ENCODE results near the gene OXCT2. TPM values are rescaled to one million over a fixed set of nuclear protein-coding genes. Genes with fewer than 3 reads are reported as not detected.
A peak's percentile ranks its signal among the peaks of the same experiment; 100 is the strongest.

Gene OXCT2
- total RNA-seq, 4 donors from 2014 or later = 0.15 to 6.6 (median 1.4) TPM; not detected in 1

DNA sequence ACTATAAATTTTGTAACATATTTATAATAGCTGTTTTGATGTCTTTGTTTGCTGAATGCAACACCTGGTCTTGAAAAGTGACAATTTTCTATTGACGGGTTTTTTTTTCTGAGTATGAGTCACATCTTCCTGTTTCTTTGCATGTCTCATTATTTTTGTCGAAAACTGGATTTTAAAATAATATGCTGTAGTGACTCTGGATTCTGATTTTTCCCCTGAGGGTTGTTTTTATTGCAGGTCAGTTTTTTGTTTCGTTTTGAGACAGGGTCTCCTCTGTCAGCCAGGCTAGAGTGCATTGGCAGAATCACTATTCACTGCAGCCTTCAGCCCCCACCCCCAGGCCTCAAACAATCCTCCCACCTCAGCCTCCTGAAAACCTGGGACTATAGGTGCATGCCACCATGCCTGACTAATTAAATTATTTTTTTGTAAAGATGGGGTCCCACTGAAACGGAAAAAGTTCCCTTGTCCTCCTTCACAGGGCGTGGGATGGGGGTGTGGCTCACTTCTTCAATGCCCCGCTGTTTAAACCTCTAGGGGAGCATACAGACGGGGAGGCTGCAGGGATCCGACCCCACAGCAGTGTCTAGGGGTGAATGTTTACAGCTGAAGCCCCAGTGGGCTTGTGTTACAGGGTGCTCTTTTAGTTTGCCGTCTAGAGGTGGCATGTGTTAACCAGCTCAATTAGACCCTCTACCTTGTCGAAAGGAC lies 43.8 kb downstream of the OXCT2 start:
- no peak for DNase-seq (ENCODE audit: low spot score in 2 of 2)
- no peak overlapping the region for H3K4me3 ChIP-seq (ENCODE audit: low read depth, poor library complexity, severe bottlenecking)
- intact Hi-C loops (cut with DNase I; ENCODE audit: low total_unique reads) = loop anchor here (10.0 kb wide), 1 partner anchor 1883 kb away; no protein-coding TSS in a partner anchor
- TF ChIP-seq POLR2A (IDR thresholded peaks at IDR 0.05) = no peak
- TF ChIP-seq, protein P1, sequence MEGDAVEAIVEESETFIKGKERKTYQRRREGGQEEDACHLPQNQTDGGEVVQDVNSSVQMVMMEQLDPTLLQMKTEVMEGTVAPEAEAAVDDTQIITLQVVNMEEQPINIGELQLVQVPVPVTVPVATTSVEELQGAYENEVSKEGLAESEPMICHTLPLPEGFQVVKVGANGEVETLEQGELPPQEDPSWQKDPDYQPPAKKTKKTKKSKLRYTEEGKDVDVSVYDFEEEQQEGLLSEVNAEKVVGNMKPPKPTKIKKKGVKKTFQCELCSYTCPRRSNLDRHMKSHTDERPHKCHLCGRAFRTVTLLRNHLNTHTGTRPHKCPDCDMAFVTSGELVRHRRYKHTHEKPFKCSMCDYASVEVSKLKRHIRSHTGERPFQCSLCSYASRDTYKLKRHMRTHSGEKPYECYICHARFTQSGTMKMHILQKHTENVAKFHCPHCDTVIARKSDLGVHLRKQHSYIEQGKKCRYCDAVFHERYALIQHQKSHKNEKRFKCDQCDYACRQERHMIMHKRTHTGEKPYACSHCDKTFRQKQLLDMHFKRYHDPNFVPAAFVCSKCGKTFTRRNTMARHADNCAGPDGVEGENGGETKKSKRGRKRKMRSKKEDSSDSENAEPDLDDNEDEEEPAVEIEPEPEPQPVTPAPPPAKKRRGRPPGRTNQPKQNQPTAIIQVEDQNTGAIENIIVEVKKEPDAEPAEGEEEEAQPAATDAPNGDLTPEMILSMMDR (IDR thresholded peaks at IDR 0.05) = no peak
- 41 to 48% methylated on average over 10 of the region's 10 CpGs for WGBS, 2 donors

GRCh38 chr1:39726600-39726999 lies 44.5 kb downstream of the OXCT2 start:
- no peak overlapping the region for H3K4me3 ChIP-seq (ENCODE audit: low read depth, poor library complexity, severe bottlenecking)
- TF ChIP-seq, protein P1 (IDR thresholded peaks at IDR 0.05) = no peak
- 80 to 82% methylated on average over 3 of the region's 3 CpGs for WGBS, 2 donors
- no peak for DNase-seq (ENCODE audit: low spot score in 2 of 2)
- intact Hi-C loops (cut with DNase I; ENCODE audit: low total_unique reads) = loop anchor here (10.0 kb wide), 1 partner anchor 1882 kb away; no protein-coding TSS in a partner anchor

- no peak for TF ChIP-seq POLR2A (IDR thresholded peaks at IDR 0.05)
- TF ChIP-seq, protein P1 (IDR thresholded peaks at IDR 0.05) = no peak
- DNase-seq (ENCODE audit: low spot score in 2 of 2) = no peak
- 26 to 32% methylated on average over 2 of the region's 2 CpGs for WGBS, 2 donors
- intact Hi-C loops (cut with DNase I; ENCODE audit: low total_unique reads) = loop anchor here (10.0 kb wide), 1 partner anchor 1878 kb away; no protein-coding TSS in a partner anchor
- no peak overlapping the region for H3K4me3 ChIP-seq (ENCODE audit: low read depth, poor library complexity, severe bottlenecking)
These were observed 48.7 kb downstream of the OXCT2 start for GRCh38 chr1:39722495-39722894.

DNA sequence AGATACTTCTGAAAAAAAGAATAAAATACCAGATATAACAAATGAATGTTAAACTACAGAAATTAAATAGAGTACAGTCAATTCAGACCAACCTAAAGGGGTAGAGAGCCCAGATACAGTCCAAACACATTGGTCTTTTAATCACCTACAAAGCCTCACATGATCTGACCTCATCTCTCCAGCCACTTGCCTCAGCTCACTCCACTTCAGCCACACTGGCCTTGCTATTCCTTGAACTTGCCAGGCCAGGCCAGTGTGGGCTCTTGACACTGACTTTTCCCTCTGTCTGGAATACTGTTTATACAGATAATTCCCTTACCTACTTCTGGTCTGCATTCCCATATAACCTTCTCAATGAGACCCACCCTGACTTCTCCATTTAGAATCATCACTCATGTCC lies 49.5 kb downstream of the OXCT2 start:
- intact Hi-C loops (cut with DNase I; ENCODE audit: low total_unique reads) = loop anchor here (10.0 kb wide), 1 partner anchor 1877 kb away; no protein-coding TSS in a partner anchor
- no peak for DNase-seq (ENCODE audit: low spot score in 2 of 2)
- H3K4me3 ChIP-seq (ENCODE audit: low read depth, poor library complexity, severe bottlenecking) = no peak overlapping the region
- TF ChIP-seq POLR2A (IDR thresholded peaks at IDR 0.05) = no peak
- TF ChIP-seq, protein P1 (IDR thresholded peaks at IDR 0.05) = no peak

DNA sequence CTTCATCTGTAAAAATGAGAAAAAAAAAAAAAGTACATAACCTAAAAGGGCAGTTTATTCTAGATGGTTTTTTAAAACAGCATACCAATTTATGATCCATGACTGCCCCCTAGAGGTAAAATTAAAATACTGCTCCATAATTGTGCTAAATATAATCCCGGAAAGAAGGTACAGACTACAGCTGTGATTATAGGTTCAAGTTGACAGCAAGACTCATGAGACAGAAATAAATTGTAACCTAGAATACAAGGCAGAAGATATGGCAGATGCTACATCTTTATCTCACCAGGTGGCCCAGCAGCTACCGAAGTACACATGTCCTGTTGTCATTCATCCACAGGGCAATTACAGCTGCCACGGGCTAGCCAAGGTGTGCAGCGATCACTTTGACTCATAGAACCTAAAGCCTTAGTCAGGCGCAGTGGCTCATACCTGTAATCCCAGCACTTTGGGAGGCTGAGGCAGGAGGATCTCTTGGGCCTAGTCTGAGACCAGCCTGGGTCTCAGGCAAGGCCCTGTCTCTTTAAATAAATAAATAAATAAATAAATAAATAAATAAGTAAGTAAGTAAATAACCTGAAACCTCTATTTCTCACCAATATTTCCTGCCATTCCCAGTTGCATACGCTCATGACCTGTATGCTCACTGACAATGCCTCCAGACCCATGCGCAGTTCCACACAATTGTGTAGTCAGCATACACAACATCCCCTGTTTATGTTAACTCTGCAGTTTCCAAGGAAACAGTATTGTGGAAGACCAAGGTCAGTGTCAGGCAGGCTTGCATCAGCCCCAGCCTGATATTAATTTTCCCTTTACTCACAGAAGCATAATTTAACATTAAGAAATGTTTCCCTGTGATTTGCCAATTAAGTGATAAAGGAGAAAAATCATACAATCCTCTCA lies 50.8 kb downstream of the OXCT2 start:
- DNase-seq (ENCODE audit: low spot score in 2 of 2) = peak in 1 of 2 donors; percentile 75
- 40 to 41% methylated on average over 7 of the region's 7 CpGs for WGBS, 2 donors
- H3K4me3 ChIP-seq (ENCODE audit: low read depth, poor library complexity, severe bottlenecking) = no peak overlapping the region
- TF ChIP-seq, protein P1 (IDR thresholded peaks at IDR 0.05) = no peak
- no peak for TF ChIP-seq POLR2A (IDR thresholded peaks at IDR 0.05)
- intact Hi-C loops (cut with DNase I; ENCODE audit: low total_unique reads) = loop anchor here (10.0 kb wide), 1 partner anchor 1876 kb away; no protein-coding TSS in a partner anchor

Other genes starting within 250 kb of the OXCT2 start
- gene PABPC4, start 194.6 kb downstream of the OXCT2 start, total RNA-seq = 100 to 1,000 TPM in 2 of 4 donors, 10 to 100 TPM in 2; 76.8 to 105 (median 91.0) TPM
- gene HEYL, start 131.7 kb downstream of the OXCT2 start, total RNA-seq = 1 to 10 TPM in 3 of 4 donors, under 1 TPM in 1; 0.42 to 3.0 (median 1.6) TPM
- not detected for gene NT5C1A, start 99.2 kb downstream of the OXCT2 start, total RNA-seq
- gene HPCAL4, start 79.9 kb downstream of the OXCT2 start, total RNA-seq = not detected
- gene PPIE, start 32.5 kb downstream of the OXCT2 start, total RNA-seq = 10 to 100 TPM; 21.5 to 36.9 (median 25.5) TPM
- 1 to 10 TPM; 1.1 to 2.2 (median 1.5) TPM for gene BMP8B, start 17.5 kb upstream of the OXCT2 start, total RNA-seq
- gene TRIT1, start 112.2 kb upstream of the OXCT2 start, total RNA-seq = 10 to 100 TPM; 22.3 to 49.2 (median 33.7) TPM
- gene MYCL, start 130.6 kb upstream of the OXCT2 start, total RNA-seq = 100 to 1,000 TPM in 3 of 4 donors, 10 to 100 TPM in 1; 66.9 to 178 (median 123) TPM
- gene MFSD2A, start 183.8 kb upstream of the OXCT2 start, total RNA-seq = 100 to 1,000 TPM; 103 to 209 (median 131) TPM